Measurements from ENCODE around the gene DNAAF8.

DNAAF8 gene

GRCh38 chr16:4695473-4696171, 38.7 kb upstream of the DNAAF8 start:
- no peak for DNase-seq

GRCh38 chr16:4696172-4696904, 38.0 kb upstream of the DNAAF8 start:
- no peak for DNase-seq

GRCh38 chr16:4696905-4697847, 37.2 kb upstream of the DNAAF8 start:
- DNase-seq, result no peak

GRCh38 chr16:4697848-4698291, 36.5 kb upstream of the DNAAF8 start:
- no peak for DNase-seq

GRCh38 chr16:4698321-4699045, 35.9 kb upstream of the DNAAF8 start:
- no peak for DNase-seq

GRCh38 chr16:4699046-4699556, 35.2 kb upstream of the DNAAF8 start:
- DNase-seq, result no peak

- no peak for DNase-seq
Observed at GRCh38 chr16:4700380-4700996, 33.8 kb upstream of the DNAAF8 start.

GRCh38 chr16:4700997-4701743, 33.2 kb upstream of the DNAAF8 start:
- DNase-seq, result no peak

- DNase-seq, result no peak
Observed at GRCh38 chr16:4701791-4702465, 32.4 kb upstream of the DNAAF8 start.

GRCh38 chr16:4702466-4702808, 31.9 kb upstream of the DNAAF8 start:
- DNase-seq, result no peak

- no peak for DNase-seq
Observed at GRCh38 chr16:4703906-4704305, 30.4 kb upstream of the DNAAF8 start.

GRCh38 chr16:4704491-4704890, 29.8 kb upstream of the DNAAF8 start:
- no peak for DNase-seq

- no peak for DNase-seq
Observed at GRCh38 chr16:4704913-4705312, 29.4 kb upstream of the DNAAF8 start.

- no peak for DNase-seq
Observed at GRCh38 chr16:4706871-4707270, 27.5 kb upstream of the DNAAF8 start.

GRCh38 chr16:4709481-4709880, 24.9 kb upstream of the DNAAF8 start:
- peak; percentile 28 for DNase-seq

GRCh38 chr16:4713663-4714501, 20.5 kb upstream of the DNAAF8 start:
- no peak for DNase-seq

- DNase-seq, result no peak
Observed at GRCh38 chr16:4714996-4715395, 19.3 kb upstream of the DNAAF8 start.

GRCh38 chr16:4718466-4718865, 15.9 kb upstream of the DNAAF8 start:
- no peak for DNase-seq

- DNase-seq, result no peak
Observed at GRCh38 chr16:4723071-4723767, 11.1 kb upstream of the DNAAF8 start.
